Natural killer cell treated with Interleukin-12 subunit alpha and Interleukin-12 subunit beta and Interleukin-15 and Interleukin-18, amount 100 ng/mL, for 72 hours (primary cell): ENCODE data around the gene GABBR2. TPM values are rescaled to one million over a fixed set of nuclear protein-coding genes. Genes with fewer than 3 reads are reported as not detected.

Source experiments
- ATAC-seq, 2 donors: fragments of 150-1000 bp; cut with Tn5 transposase in 1 of 2; sonication (Bioruptor Pico), chemical (Tn5 transposase) in 1 of 2; 2 replicates each; pipeline ENCODE4 v1.10.0; 2021
- DNase-seq: peaks from one replicate; pipeline ENCODE4 v3.0.0; 2022; ENCODE audit warnings: low spot score
- H3K27ac Mint-ChIP-seq, 2 donors: 1 replicate in 1 of 2; 2 replicates in 1 of 2; pipeline ENCODE4 v1.8.0; 2022; ENCODE audit warnings: mixed read lengths in 2 of 2, mild to moderate bottlenecking in 1 of 2, moderate library complexity in 1 of 2
- H3K27me3 Mint-ChIP-seq, 2 donors: 1 replicate in 1 of 2; 2 replicates in 1 of 2; pipeline ENCODE4 v1.8.0; 2022; ENCODE audit warnings: mixed read lengths in 2 of 2
- H3K36me3 Mint-ChIP-seq: one replicate; pipeline ENCODE4 v1.8.0; 2022; ENCODE audit warnings: mixed read lengths
- H3K4me1 Mint-ChIP-seq, 2 donors: 1 replicate in 1 of 2; 2 replicates in 1 of 2; pipeline ENCODE4 v1.8.0; 2022; ENCODE audit warnings: low read depth in 2 of 2, mixed read lengths in 2 of 2, mild to moderate bottlenecking in 1 of 2
- H3K4me3 Mint-ChIP-seq: one replicate; pipeline ENCODE4 v1.8.0; 2022; ENCODE audit warnings: mixed read lengths
- H3K9me3 Mint-ChIP-seq: 2 replicates; pipeline ENCODE4 v1.8.0; 2022; ENCODE audit warnings: mixed read lengths
- total RNA-seq, 2 donors: library from RNA; stranded (reverse); gene quantifications; one replicate each; pipeline ENCODE4 v1.2.3, GENCODE V29; 2022

The GABBR2 gene
- total RNA-seq, 2 donors from 2014 or later: not detected

DNA sequence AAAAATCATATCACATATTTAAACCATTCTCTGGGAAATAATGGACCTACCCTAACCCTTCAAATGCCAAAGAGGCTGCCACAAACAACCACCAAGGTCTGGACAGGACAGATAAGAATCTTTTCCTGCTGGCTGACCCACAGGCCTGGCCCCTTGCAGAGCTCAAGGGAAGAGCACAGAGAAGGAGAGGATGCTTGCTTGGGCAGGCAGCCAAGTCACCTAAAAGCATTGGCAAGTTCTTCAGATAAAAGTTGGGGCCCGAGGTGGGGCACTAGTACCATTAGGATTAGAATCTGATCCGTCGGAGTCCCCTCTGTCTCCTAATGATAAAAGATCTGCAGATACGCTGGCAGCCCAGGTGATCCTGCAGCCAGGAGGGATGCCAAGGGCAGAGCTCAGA, 176.6 kb downstream of the GABBR2 start:
- no peaks in the 10 kb centered on the region for H3K9me3 Mint-ChIP-seq
- ATAC-seq (no peak), DNase-seq (no peak)
- peaks cover 20 to 27% of the 10 kb centered on the region in 2 donors for H3K27me3 Mint-ChIP-seq
- H3K36me3 Mint-ChIP-seq: no peaks in the 10 kb centered on the region
- no peak overlapping the region for H3K4me3 Mint-ChIP-seq
- H3K27ac Mint-ChIP-seq: no peak overlapping the region
- H3K4me1 Mint-ChIP-seq: no peaks in the 10 kb centered on the region

- no peaks in the 10 kb centered on the region for H3K4me1 Mint-ChIP-seq
- H3K4me3 Mint-ChIP-seq: no peak overlapping the region
- H3K27me3 Mint-ChIP-seq: peaks cover 23 to 38% of the 10 kb centered on the region in 2 donors
- DNase-seq: no peak
- H3K9me3 Mint-ChIP-seq: peaks cover 3% of the 10 kb centered on the region
- H3K27ac Mint-ChIP-seq: no peak overlapping the region
- H3K36me3 Mint-ChIP-seq: no peaks in the 10 kb centered on the region
- peak in 1 of 2 donors; percentile 34 for ATAC-seq
Measured at GRCh38 chr9:98530806-98531386, 177.8 kb downstream of the GABBR2 start.

DNA sequence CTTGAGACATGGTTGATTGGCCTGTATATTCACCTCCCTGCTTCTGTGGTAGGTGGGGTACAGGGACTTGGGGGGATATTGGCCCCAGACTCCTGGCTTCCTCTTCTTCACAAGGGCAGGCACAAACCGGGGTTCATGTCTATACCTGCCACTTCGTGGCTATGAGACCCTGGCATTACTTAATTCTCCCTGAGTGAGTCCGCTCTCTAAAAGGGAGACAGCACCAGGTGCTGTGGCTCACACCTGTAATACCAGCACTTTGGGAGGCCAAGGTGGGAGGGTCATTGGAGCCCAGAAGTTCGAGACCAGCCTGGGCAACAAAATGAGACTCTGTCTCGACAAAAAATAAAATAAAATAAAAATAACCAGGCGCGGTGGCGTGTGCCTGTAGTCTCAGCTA, 178.5 kb downstream of the GABBR2 start:
- no peaks in the 10 kb centered on the region for H3K4me1 Mint-ChIP-seq
- peaks cover 3% of the 10 kb centered on the region for H3K9me3 Mint-ChIP-seq
- H3K27me3 Mint-ChIP-seq: peaks cover 23 to 39% of the 10 kb centered on the region in 2 donors
- no peak for DNase-seq
- no peak overlapping the region for H3K27ac Mint-ChIP-seq
- H3K4me3 Mint-ChIP-seq: no peak overlapping the region
- H3K36me3 Mint-ChIP-seq: no peaks in the 10 kb centered on the region
- no peak for ATAC-seq

- H3K27me3 Mint-ChIP-seq: peaks cover 23 to 41% of the 10 kb centered on the region in 2 donors
- ATAC-seq (no peak), DNase-seq (no peak)
- no peaks in the 10 kb centered on the region for H3K36me3 Mint-ChIP-seq
- H3K4me3 Mint-ChIP-seq: no peak overlapping the region
- peaks cover 3% of the 10 kb centered on the region for H3K9me3 Mint-ChIP-seq
- H3K27ac Mint-ChIP-seq: no peak overlapping the region
- H3K4me1 Mint-ChIP-seq: no peaks in the 10 kb centered on the region
Measured at GRCh38 chr9:98529841-98530240, 178.9 kb downstream of the GABBR2 start.

DNA sequence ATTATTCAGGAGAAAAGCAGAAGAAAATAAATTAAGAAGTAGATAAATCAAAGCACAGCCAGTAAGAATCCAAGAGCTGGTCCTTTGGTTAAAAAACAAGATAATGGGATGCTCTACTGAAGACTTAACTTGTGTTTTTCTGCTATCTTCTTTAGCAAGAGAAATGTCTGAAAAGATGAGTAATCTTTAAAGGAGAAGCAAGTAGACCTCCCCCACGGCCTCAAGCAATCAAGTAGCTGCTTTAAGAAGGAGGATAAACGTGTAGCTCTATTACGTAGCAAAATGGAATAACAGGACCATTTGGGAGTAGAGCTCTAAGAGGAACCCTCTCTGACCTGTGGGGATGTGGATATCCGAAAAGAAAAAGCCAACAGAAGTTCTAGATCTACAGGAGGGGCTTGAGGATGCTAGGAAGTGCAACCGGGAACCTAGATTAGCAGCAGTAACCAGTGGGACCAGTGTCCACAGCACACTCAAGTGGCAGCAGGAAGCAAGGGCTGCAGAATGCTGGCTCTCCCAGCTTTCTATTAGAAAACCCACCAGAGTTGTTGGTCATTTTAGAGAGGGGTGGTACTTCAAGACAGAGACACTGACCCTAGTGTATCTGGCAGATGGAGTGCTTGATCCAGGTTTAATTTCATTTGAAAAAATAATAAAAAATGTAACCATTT, 185.4 kb downstream of the GABBR2 start:
- DNase-seq: no peak
- Mint-ChIP-seq H3K4me3 (no peak overlapping the region), H3K9me3 (peaks cover 3% of the 10 kb centered on the region), H3K36me3 (no peaks in the 10 kb centered on the region), H3K27ac (no peak overlapping the region), H3K27me3 (peaks cover 49 to 72% of the 10 kb centered on the region in 2 donors), H3K4me1 (no peaks in the 10 kb centered on the region)
- no peak for ATAC-seq

DNA sequence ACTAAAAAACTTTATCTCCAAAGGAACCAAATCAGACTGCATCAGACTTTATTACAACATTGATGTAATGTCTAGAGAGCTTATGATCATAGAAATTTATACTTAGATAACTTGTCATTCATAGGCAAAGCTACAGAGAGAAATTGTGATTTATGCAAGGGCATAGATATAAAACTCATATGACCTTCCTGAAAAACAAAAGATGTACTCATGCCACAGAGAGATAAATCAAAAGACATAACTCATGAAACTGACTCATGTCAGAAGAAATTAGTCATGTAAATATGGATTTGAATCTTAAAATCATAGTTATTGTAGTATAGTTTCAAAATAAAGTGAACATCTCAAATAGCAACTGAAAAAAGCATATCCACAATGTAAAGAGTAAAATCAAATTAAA, 186.2 kb downstream of the GABBR2 start:
- H3K36me3 Mint-ChIP-seq: no peaks in the 10 kb centered on the region
- ATAC-seq (no peak), DNase-seq (no peak)
- H3K4me3 Mint-ChIP-seq: no peak overlapping the region
- H3K27ac Mint-ChIP-seq: no peak overlapping the region
- H3K27me3 Mint-ChIP-seq: peaks cover 48 to 65% of the 10 kb centered on the region in 2 donors
- no peaks in the 10 kb centered on the region for H3K4me1 Mint-ChIP-seq
- peaks cover 3% of the 10 kb centered on the region for H3K9me3 Mint-ChIP-seq

DNA sequence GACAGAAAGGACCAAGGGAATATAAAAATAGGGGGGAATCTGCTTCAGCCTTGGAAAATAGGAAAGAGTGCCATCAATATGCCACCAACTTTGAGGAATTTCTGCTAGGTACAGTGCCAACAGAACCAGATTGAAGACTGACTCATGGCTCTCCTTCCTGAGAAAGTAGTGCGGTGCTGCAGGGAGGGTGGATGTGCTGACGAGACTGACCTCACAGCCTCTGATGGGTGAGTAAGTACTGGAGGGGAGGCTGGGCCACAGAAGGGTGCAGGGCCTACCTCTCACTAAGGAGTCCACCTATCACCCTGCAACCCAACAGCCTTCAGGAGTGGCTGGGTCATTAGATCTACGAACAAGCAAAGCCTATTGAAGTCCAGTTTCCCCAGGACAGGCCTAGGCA, 187.6 kb downstream of the GABBR2 start:
- no peak overlapping the region for H3K27ac Mint-ChIP-seq
- DNase-seq: no peak
- no peaks in the 10 kb centered on the region for H3K9me3 Mint-ChIP-seq
- no peak overlapping the region for H3K4me3 Mint-ChIP-seq
- no peaks in the 10 kb centered on the region for H3K36me3 Mint-ChIP-seq
- ATAC-seq: no peak
- peaks cover 41 to 53% of the 10 kb centered on the region in 2 donors for H3K27me3 Mint-ChIP-seq
- H3K4me1 Mint-ChIP-seq: no peaks in the 10 kb centered on the region

DNA sequence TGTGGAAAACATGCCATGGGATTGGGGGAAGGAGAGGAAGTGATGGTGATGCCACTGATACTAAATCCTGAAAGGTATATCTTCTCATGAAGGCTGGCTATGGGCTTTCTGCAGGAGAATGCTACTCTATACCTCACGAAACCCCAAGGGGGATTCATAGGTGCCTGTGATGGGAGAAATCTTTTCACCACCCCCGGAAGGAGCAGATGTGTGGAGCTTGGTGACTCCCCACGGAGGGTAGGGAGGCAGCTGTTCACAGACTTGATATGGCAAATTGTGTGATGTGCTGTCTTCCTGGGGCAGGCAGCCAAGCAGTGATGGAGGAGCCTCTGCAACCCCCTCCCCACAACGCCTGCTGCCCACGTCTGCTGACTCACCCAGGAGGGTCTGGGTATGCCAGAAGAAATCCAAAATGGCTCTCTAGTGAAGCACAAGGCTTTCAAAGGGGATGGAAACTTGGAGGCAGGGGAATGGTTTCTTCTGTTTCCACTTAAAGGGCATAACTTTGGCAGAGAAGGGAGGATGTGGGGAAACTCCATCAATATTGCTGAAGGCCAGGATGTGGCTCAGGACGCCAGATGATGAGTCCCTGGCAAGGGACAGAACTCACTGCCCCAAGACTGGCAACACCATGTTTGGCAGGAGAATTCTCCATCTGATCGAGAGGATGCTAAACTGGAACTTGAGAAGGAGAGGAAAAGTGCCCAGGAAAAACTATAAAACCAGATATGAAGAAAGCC, 188.3 kb downstream of the GABBR2 start:
- ATAC-seq: no peak
- Mint-ChIP-seq H3K27me3 (peaks cover 39 to 49% of the 10 kb centered on the region in 2 donors), H3K9me3 (no peaks in the 10 kb centered on the region), H3K4me1 (no peaks in the 10 kb centered on the region), H3K27ac (no peak overlapping the region), H3K4me3 (no peak overlapping the region), H3K36me3 (no peaks in the 10 kb centered on the region)
- no peak for DNase-seq

DNA sequence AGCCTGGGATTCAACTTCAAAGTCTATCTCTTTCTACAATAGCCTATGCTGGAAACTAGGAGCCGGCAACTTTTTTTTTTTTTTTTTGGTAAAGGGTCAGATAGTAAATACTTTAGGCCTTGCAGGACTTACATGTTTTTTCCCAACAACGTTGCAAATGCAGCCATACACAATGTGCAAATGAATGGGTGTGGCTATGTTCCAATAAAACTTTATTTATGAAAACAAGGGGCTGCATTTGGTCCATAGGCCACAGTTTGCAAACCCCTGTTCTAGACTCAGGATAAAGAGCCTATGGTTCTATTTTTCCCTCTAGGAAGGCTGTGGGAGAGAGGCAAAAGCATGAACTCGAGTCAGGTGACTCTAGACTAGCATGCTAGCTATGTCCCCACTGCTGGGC, 189.1 kb downstream of the GABBR2 start:
- DNase-seq: no peak
- H3K9me3 Mint-ChIP-seq: no peaks in the 10 kb centered on the region
- H3K4me1 Mint-ChIP-seq: no peaks in the 10 kb centered on the region
- H3K4me3 Mint-ChIP-seq: no peak overlapping the region
- peaks cover 37 to 46% of the 10 kb centered on the region in 2 donors for H3K27me3 Mint-ChIP-seq
- ATAC-seq: no peak
- H3K36me3 Mint-ChIP-seq: no peaks in the 10 kb centered on the region
- H3K27ac Mint-ChIP-seq: no peak overlapping the region

DNA sequence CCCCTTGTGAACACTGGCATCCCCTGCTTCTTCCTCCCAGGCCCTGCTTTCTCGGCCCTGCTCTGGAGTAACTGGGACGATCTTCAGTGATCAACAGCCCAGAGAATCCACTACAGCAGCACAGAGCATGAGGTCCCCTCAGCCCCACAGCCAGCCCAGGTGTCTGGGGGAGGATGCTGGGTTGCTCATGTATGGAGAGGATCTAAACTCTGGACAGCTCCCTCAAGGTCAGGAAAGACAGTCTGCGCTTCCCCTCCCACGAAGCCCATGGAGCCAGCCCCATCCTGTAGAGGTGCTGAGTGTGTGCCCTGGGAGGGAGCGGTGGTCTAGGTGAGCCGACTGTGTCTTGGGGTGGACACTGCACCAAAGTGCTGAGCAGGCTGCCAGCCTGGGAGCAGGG, 190.2 kb downstream of the GABBR2 start:
- Mint-ChIP-seq H3K27ac (no peak overlapping the region), H3K36me3 (no peaks in the 10 kb centered on the region), H3K9me3 (no peaks in the 10 kb centered on the region), H3K27me3 (peaks cover 34 to 38% of the 10 kb centered on the region in 2 donors), H3K4me3 (no peak overlapping the region), H3K4me1 (no peaks in the 10 kb centered on the region)
- DNase-seq (no peak), ATAC-seq (peak; percentile 29 to 57)

DNA sequence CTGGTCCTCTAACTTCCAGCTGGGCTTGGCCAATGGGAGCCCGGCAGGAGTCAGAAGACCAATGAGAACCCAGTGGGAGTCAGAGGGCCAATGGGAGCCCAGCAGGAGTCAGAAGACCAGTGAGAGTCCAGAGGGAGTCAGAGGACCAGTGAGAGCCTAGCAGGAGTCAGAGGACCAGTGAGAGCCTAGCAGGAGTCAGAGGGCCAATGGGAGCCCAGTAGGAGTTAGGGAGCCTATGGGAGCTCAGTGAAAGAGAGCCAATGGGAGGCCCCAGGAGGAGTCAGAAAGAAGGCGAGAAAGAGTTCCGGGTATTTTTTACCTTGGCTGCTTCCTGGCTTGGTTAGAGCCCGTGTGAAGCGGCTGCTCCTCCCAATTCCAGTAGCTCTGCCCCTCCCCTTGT, 191.0 kb downstream of the GABBR2 start:
- DNase-seq (no peak), ATAC-seq (no peak)
- Mint-ChIP-seq H3K4me1 (no peaks in the 10 kb centered on the region), H3K27ac (no peak overlapping the region), H3K9me3 (no peaks in the 10 kb centered on the region), H3K4me3 (no peak overlapping the region), H3K36me3 (no peaks in the 10 kb centered on the region), H3K27me3 (peaks cover 26 to 30% of the 10 kb centered on the region in 2 donors)

- Mint-ChIP-seq H3K4me3 (no peak overlapping the region), H3K36me3 (no peaks in the 10 kb centered on the region), H3K4me1 (no peaks in the 10 kb centered on the region), H3K27me3 (peaks cover 22 to 23% of the 10 kb centered on the region in 2 donors), H3K27ac (no peak overlapping the region), H3K9me3 (no peaks in the 10 kb centered on the region)
- DNase-seq: no peak
- no peak for ATAC-seq
Measured at GRCh38 chr9:98516897-98517503, 191.7 kb downstream of the GABBR2 start.

DNA sequence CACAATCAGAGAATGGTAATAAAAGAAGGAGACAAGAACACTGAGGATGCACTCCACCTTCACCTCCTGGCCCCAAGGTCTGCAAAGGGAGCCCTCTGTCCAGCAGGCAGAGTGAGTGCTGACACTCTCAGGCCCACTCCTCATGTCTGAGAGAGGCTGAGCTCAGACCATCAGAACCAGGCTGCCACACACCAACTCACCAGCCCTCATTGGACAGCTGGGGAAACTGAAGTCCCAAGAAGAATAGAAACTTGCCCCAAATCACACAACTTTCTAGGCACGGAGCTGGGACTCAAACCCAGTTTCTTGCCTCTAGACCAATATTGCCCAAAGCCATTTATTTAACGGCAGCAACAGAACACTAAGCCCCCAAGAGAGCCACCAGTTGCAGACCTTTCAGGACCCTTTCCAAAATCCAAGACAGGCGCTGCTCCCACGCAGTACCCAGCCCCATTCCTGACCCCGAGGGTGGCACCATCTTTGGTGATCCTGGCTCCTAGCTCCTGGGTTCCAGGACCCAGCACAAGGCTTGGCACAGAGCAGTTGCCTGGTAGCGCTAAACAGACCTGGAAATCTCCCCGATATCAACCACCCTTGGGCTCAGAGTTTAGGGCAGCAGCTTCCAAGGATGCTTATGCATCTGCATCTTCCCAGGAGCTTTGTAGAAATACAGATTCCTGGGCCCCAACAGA, 192.4 kb downstream of the GABBR2 start:
- Mint-ChIP-seq H3K4me1 (no peaks in the 10 kb centered on the region), H3K4me3 (no peak overlapping the region), H3K9me3 (no peaks in the 10 kb centered on the region), H3K36me3 (no peaks in the 10 kb centered on the region), H3K27me3 (peaks cover 16 to 17% of the 10 kb centered on the region in 2 donors), H3K27ac (no peak overlapping the region)
- ATAC-seq (no peak), DNase-seq (no peak)
